Umbilical cord (tissue), 2 donors: ENCODE measurements around the gene TRIO. TPM values are rescaled to one million over a fixed set of nuclear protein-coding genes. Genes with fewer than 3 reads are reported as not detected.

Source experiments
- DNase-seq: peaks from one replicate; pipeline ENCODE4 v3.0.0-alpha.2; 2015; ENCODE audit warnings: low spot score
- total RNA-seq: library from RNA; depleted of rRNA; stranded (reverse); fragments of >200 nt; gene quantifications from one replicate; pipeline ENCODE4 v1.2.3, GENCODE V29; 2014; ENCODE audit warnings: low replicate concordance; ENCODE audit not compliant: insufficient read depth

TRIO gene
- total RNA-seq, 1 donor from 2014 or later, result 170 TPM

DNA sequence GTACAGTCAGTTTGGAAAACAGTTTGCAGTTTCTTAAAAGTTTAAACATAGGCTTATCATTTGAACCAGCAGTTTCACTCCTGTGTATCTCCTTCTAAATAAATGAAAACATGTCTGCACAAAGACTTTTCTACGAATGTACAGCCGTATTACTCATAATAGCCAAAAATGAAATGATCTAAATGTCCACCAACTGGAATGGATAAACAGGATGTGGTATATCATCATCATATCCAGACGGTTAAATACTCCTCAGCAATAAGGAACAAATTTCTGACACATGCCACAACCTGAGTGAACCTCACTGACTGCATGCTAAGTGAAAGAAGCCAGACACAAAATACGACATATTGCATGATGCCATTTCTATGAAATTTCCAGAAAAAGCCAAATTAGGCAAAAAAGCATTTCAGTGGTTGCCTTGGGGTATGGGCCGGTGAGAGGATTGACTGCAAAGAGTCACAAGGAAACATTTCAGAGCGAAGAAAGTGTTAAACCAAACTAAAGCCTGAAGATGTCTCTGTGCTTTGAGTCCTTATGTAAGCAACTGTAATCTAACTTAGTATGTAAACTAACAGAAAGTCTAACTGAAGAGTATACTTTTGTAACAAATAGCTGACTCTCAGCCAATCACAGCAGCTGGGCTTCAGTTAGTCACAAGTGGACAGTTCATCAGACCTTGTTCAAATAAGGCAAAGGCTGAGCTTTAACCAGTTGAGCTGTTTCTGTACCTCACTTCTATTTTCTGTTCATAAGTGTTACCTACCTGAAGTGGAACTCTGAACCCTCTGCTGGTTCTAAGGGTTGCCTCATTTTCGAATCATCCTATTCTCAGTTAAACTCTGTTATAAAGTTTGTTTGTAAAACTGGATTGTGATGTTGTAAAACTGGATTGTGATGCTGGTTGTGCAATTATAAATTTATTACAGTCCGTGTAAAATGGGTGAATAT, 65.2 kb downstream of the TRIO start:
- no peak for DNase-seq

- no peak for DNase-seq
These were observed 66.2 kb downstream of the TRIO start for GRCh38 chr5:14209222-14209822.

- DNase-seq, result no peak
These were observed 66.7 kb downstream of the TRIO start for GRCh38 chr5:14209836-14210235.

- DNase-seq, result no peak
These were observed 67.6 kb downstream of the TRIO start for GRCh38 chr5:14210729-14211128.

DNA sequence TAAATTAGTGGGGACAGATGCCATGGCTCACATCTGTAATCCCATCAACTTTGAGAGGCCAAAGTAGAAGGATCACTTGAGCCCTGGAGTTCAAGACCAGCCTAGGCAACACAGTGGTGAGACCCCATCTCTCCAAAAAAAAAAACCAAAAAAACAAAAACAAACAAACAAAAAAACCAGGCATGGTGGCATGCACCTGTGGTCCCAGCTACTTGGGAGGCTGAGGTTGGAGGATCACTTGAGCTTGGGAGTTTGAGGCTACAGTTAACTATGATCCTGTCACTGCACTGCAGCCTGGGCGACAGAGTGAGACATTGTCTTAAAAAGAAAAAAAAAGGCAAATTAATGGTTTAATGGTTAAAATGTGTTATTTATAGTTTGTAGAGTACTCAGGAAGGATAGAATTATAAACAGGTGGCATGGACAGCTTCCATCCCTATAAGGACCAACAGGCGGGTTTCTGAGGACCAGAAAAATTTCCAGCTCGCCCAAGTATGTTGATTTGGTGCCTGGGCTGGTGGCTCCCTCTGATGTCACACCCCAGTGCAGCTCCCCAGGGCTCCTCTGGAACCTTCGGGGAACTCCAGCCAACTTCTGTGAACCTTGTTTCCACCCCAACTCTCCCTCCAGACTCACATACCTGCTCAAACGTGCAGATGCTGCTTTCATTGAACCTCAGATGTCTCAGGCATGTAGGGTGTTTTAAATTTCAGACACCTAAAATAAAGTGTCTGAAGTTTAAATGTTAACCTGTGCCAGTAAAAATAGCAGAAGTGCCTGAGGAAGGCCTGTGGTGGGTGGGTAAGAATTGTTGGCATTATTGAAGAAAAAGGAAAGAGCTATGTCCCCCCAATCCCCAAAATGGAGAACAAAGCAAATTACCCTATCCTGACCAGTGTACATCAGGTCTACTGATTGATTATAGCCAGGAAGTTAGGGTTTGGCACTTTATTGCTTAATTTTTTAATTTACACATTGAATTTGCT, 69.0 kb downstream of the TRIO start:
- DNase-seq, result no peak

- DNase-seq, result no peak
These were observed 69.7 kb downstream of the TRIO start for GRCh38 chr5:14212838-14213237.

DNA sequence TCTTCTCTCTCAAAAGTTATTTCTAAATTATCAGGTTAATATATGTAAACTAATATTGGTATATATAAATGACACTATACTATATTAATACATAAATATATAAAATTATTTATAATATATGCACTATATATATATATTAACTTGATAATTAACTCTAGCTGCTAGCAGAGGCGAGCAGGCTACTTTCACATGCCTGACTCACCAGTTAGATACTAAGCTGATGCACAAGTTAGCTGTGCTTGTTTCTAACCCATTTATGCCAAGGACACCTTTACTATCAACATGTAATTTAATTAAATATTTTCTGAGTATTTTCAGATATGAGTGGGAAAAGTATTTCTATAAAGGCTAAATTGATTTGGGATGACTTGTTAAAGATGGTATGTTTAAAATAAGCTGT, 70.1 kb downstream of the TRIO start:
- DNase-seq, result no peak

DNA sequence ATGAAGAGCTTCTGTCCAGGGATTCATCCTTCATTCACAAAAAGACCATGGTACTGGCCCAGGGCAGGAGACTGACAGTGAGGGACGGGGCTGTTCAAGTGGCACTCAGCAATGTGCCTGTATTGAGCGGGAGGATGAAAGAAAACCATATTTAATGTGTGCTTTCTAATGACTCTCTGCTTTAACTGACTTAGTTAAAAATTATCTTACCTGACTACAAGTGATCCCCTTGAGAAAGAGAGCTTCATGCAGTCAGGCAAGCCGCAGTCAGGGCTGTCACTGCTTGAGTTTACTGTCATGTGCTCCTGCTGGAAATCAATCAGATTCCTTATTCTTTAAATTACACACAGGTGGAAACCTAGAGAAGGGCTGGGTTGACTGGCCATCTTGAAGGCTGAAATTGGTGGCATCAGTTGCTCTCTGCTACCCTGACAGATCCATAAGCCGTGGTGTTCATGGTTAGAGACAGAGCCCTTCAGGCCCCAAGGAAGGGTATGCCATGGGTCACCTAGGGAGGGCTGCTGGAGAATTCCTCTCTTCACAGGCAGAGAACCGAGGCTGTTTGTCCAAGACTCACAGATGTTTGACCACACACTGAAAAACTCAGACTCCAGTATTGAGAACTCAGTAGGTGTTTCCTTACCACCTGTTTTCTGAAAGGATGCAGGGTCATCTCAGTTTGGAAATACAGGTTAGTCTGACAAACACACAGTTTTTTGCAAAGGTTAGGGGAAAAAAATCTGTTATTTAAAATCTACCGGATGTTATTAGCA, 70.9 kb downstream of the TRIO start:
- DNase-seq, result no peak

- no peak for DNase-seq
These were observed 72.8 kb downstream of the TRIO start for GRCh38 chr5:14215901-14216300.

DNA sequence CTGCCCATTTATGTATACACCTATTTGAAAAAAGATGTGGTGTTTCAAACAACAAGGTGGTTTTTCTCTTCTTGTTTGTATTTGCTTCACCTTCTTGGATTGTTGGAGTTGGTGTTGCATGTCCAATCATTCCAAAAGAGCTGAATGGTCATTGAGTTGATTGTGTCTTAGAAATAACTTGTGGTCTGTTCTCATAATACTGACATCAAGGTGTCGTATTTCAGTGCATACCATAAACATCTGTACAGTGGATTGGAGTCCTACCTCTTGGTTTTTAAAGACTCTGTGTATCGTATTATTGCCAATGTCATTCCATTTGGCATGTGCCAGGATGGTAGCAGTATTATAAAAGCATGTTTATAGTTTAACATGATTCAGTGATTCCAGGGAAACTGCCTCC, 73.2 kb downstream of the TRIO start:
- no peak for DNase-seq

- no peak for DNase-seq
These were observed 73.8 kb downstream of the TRIO start for GRCh38 chr5:14216902-14217301.

DNA sequence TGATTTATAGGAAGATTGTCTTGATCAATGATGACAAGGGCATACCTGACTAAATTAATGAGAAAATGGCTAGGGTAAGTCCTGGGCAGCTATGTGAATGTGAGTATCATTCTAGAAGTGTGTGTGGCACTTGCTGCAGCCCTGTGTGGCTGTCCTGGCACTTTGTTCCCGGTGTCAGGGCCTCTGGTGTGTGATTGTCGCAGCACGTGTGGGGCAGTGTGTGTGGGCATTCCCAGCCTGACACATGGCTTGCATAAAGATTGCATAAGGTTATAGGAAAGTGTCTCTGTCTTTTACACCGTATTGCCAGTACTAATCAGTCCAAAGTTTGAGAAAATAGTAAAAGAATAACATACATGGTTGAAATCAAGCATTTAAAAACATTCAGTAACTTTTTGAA, 74.4 kb downstream of the TRIO start:
- DNase-seq, result no peak

DNA sequence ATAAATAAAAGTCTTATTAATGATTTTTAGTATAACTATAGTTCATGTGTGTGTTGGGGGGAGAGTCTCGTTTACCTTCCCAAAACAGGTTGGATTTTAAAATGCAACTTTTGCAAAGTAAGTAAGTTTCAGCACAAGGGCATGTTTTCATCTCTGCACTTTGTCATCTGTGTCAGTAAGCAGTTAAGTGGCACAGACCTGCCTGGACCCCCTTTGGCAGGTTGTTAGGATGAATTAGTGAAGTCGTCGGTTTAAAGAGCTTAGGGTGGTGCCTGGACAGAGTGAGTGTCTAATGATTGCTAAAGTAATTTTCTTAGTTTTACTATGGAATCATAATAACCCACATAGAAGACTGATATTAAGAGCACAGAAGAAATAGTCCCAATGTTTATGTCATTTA, 74.9 kb downstream of the TRIO start:
- no peak for DNase-seq

- DNase-seq, result no peak
These were observed 75.3 kb downstream of the TRIO start for GRCh38 chr5:14218480-14218879.

DNA sequence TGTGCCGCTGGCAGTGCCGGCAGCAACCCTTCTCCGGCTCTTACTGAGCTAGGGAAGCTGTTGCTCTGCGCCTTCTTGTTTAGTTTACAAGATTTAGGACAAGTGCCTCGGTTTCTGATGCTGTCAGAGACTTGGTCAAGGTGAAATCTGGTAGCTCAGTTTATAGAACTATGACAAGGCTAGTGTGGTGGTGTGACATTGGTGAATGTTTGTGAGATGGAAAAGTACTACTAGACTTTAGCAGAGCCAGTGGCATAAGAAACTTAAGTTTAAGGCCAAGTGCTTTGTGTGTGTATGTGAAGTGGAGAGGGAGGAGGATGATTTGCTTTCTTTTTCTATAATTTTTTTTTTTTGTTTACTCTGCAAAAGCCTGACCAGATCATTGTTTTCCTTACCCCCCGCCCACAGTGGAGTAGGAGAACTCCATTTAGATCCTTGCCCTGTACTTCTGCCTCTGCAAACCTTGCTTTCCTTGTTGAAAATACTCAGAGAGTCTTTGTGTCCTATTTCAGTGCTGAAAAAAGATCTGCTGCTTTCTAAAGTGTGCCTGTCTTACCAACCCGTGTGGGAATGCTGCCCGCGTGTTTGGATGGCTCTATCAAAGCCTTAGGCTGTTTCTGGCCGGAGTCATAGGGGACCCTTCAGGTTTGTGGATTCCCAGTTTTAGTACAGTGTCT, 75.9 kb downstream of the TRIO start:
- DNase-seq, result no peak

GRCh38 chr5:14219800-14220512, 76.8 kb downstream of the TRIO start:
- DNase-seq, result no peak

DNA sequence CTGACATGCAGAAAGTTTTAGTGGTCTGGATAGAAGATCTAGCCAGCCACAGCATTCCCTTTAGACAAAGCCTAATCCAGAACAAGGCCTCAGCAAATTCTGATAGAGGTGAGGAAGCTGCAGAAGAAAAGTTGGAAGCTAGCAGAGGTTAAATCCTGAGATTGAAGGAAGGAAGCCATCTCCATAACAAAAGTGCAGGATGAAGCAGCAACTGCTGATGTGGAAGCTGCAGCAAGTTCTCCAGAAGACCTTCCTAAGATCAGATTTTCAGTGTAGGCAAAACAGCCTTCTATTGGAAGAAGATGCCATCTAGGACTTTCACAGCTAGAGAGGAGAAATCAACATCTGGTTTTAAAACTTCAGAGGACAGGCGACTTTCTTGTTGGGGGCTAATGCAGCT, 77.5 kb downstream of the TRIO start:
- no peak for DNase-seq

GRCh38 chr5:14221732-14222131, 78.6 kb downstream of the TRIO start:
- no peak for DNase-seq

GRCh38 chr5:14222206-14222605, 79.1 kb downstream of the TRIO start:
- DNase-seq, result no peak

- DNase-seq, result no peak
These were observed 80.2 kb downstream of the TRIO start for GRCh38 chr5:14223372-14223771.
